CD4-positive, alpha-beta T cell (primary cell): Measurements from ENCODE around the gene DSCAML1. TPM values are rescaled to one million over a fixed set of nuclear protein-coding genes. Genes with fewer than 3 reads are reported as not detected.

Source experiments
- ATAC-seq: fragments of 200-7000 bp; cut with Tn5 transposase; one replicate; pipeline ENCODE4 v1.10.0; 2022; ENCODE audit warnings: mild to moderate bottlenecking; ENCODE audit not compliant: poor library complexity
- CTCF ChIA-PET: fragments of 350-600 bp; sonication (Branson Sonifier 250); formaldehyde crosslinking; loops from one replicate; lab custom pipeline; 2021; ENCODE audit warnings: antibody characterized with exemption, inconsistent platforms; lab: Charles Lee
- POLR2A ChIA-PET: fragments of 350-600 bp; sonication (Branson Sonifier 250); formaldehyde crosslinking; loops from one replicate; lab custom pipeline; 2021; ENCODE audit warnings: antibody characterized with exemption, inconsistent platforms; lab: Charles Lee
- DNase-seq, 14 experiments: peaks; one replicate each; pipeline ENCODE4 v3.0.0-alpha.2; 2013 to 2020; ENCODE audit warnings: mixed read lengths in 2 of 14
- H3K27ac ChIP-seq, 2 donors: one replicate each; pipeline versions ENCODE4 v1.5.1 to v1.7.0; 2013; ENCODE audit warnings: low read length in 2 of 2, low read depth in 1 of 2, mild to moderate bottlenecking in 1 of 2
- H3K27me3 ChIP-seq, 2 experiments: 1 replicate in 1 of 2; 2 replicates in 1 of 2; pipeline versions ENCODE4 v1.6.1 to v1.7.0; 2013; ENCODE audit warnings: low read length in 2 of 2, control low read depth in 1 of 2, mild to moderate bottlenecking in 1 of 2, moderate library complexity in 1 of 2; ENCODE audit not compliant: insufficient read depth in 2 of 2, control insufficient read depth in 1 of 2
- H3K36me3 ChIP-seq: one replicate; pipeline ENCODE4 v1.6.1; 2013; ENCODE audit warnings: low read length, control low read depth; ENCODE audit not compliant: insufficient read depth
- H3K4me1 ChIP-seq: one replicate; pipeline ENCODE4 v1.6.1; 2013; ENCODE audit warnings: low read length, control low read depth; ENCODE audit not compliant: insufficient read depth
- H3K4me3 ChIP-seq: one replicate; pipeline ENCODE4 v1.5.1; 2013; ENCODE audit warnings: mild to moderate bottlenecking, low read length, moderate library complexity
- H3K9me3 ChIP-seq, 2 experiments: 1 replicate in 1 of 2; 2 replicates in 1 of 2; pipeline versions ENCODE4 v1.6.1 to v1.7.0; 2013; ENCODE audit warnings: low read length in 2 of 2, mild to moderate bottlenecking in 2 of 2, control low read depth in 1 of 2, moderate library complexity in 1 of 2; ENCODE audit not compliant: control insufficient read depth in 1 of 2, insufficient read depth in 1 of 2
- H3K27ac Mint-ChIP-seq: one replicate; pipeline ENCODE4 v1.8.0; 2020; ENCODE audit warnings: mixed read lengths
- H3K27me3 Mint-ChIP-seq: one replicate; pipeline ENCODE4 v1.8.0; 2021; ENCODE audit warnings: mixed read lengths
- H3K36me3 Mint-ChIP-seq: one replicate; pipeline ENCODE4 v1.8.0; 2021; ENCODE audit warnings: low read depth, mixed read lengths
- H3K4me1 Mint-ChIP-seq: one replicate; pipeline ENCODE4 v1.8.0; 2021; ENCODE audit warnings: low read depth, mixed read lengths
- H3K4me3 Mint-ChIP-seq: one replicate; pipeline ENCODE4 v1.8.0; 2020; ENCODE audit warnings: mild to moderate bottlenecking, mixed read lengths
- H3K9me3 Mint-ChIP-seq: one replicate; pipeline ENCODE4 v1.8.0; 2020; ENCODE audit warnings: mixed read lengths
- CTCF ChIP-seq: fragments of 200-600 bp; IDR thresholded peaks from one replicate; pipeline ENCODE4 v1.8.0; 2022; ENCODE audit warnings: antibody characterized with exemption, mild to moderate bottlenecking
- intact Hi-C, 2 experiments: fragments of 100-400 bp; cut with DNase I in 1 of 2; cut with micrococcal nuclease in 1 of 2; formaldehyde crosslinking; loops; one replicate each; pipeline versions ENCODE4 v1.15.1 to v1.9.0; 2023 to 2025; cut with DNase I, micrococcal nuclease
- total RNA-seq, 174 experiments: library from RNA in 2 of 174; stranded (reverse) in 2 of 174; gene quantifications; one replicate each; pipeline ENCODE4 v1.2.3 and lab custom pipeline; 2021 to 2026

DSCAML1 gene
- total RNA-seq, 2 experiments from 2014 or later: 0.22 to 0.61 TPM

- ChIA-PET POLR2A (no interaction called here), CTCF (no interaction called here)
- H3K9me3 Mint-ChIP-seq: no peaks in the 10 kb centered on the region
- intact Hi-C loops: no loop called here
- no peaks in the 10 kb centered on the region for H3K27me3 Mint-ChIP-seq
- no peak overlapping the region for H3K27ac ChIP-seq
- no peak overlapping the region for H3K4me3 Mint-ChIP-seq
- no peaks in the 10 kb centered on the region for H3K4me1 Mint-ChIP-seq
- no peaks in the 10 kb centered on the region for H3K27me3 ChIP-seq
- H3K4me1 ChIP-seq: no peaks in the 10 kb centered on the region
- no peaks in the 10 kb centered on the region for H3K36me3 ChIP-seq
- no peak for TF ChIP-seq CTCF
- ATAC-seq (no peak), DNase-seq (no peak)
- no peak overlapping the region for H3K27ac Mint-ChIP-seq
- no peak overlapping the region for H3K4me3 ChIP-seq
- H3K9me3 ChIP-seq: no peaks in the 10 kb centered on the region
- H3K36me3 Mint-ChIP-seq: no peaks in the 10 kb centered on the region
These were observed 320.4 kb downstream of the DSCAML1 start for GRCh38 chr11:117476531-117477142.

GRCh38 chr11:117475716-117476530, 321.1 kb downstream of the DSCAML1 start:
- TF ChIP-seq CTCF: no peak
- Mint-ChIP-seq H3K4me3 (no peak overlapping the region), H3K36me3 (no peaks in the 10 kb centered on the region), H3K9me3 (no peaks in the 10 kb centered on the region), H3K4me1 (no peaks in the 10 kb centered on the region), H3K27ac (no peak overlapping the region), H3K27me3 (no peaks in the 10 kb centered on the region)
- intact Hi-C loops: no loop called here
- DNase-seq (no peak), ATAC-seq (no peak)
- POLR2A ChIA-PET: no interaction called here
- H3K4me3 ChIP-seq: no peak overlapping the region
- H3K4me1 ChIP-seq: no peaks in the 10 kb centered on the region
- H3K36me3 ChIP-seq: no peaks in the 10 kb centered on the region
- H3K27me3 ChIP-seq: no peaks in the 10 kb centered on the region
- H3K9me3 ChIP-seq: no peaks in the 10 kb centered on the region
- H3K27ac ChIP-seq: no peak overlapping the region
- CTCF ChIA-PET: no interaction called here

- ChIA-PET POLR2A (no interaction called here), CTCF (no interaction called here)
- intact Hi-C loops: no loop called here
- no peak for TF ChIP-seq CTCF
- H3K27me3 ChIP-seq: no peaks in the 10 kb centered on the region
- no peak overlapping the region for H3K4me3 ChIP-seq
- Mint-ChIP-seq H3K4me3 (no peak overlapping the region), H3K4me1 (no peaks in the 10 kb centered on the region), H3K27ac (no peak overlapping the region), H3K9me3 (no peaks in the 10 kb centered on the region), H3K36me3 (no peaks in the 10 kb centered on the region), H3K27me3 (no peaks in the 10 kb centered on the region)
- ATAC-seq (no peak), DNase-seq (no peak)
- H3K9me3 ChIP-seq: no peaks in the 10 kb centered on the region
- H3K4me1 ChIP-seq: no peaks in the 10 kb centered on the region
- no peaks in the 10 kb centered on the region for H3K36me3 ChIP-seq
- no peak overlapping the region for H3K27ac ChIP-seq
These were observed 323.4 kb downstream of the DSCAML1 start for GRCh38 chr11:117473481-117474091.
